Motor neuron (in vitro differentiated cells): ENCODE measurements around the gene TBXAS1. TPM values are rescaled to one million over a fixed set of nuclear protein-coding genes. Genes with fewer than 3 reads are reported as not detected.

Experiments
- ATAC-seq, 8 experiments: fragments of 200-7000 bp; cut with Tn5 transposase; replicated peaks in 6 of 8; 2 replicates each; pipeline ENCODE4 v1.8.0; 2021; ENCODE audit warnings: mild to moderate bottlenecking in 8 of 8, moderate library complexity in 8 of 8
- H3K27ac ChIP-seq, 2 donors: fragments of 250-450 bp; sonication (Bioruptor Pico); 2 replicates each; pipeline ENCODE4 v1.9.0; 2021; ENCODE audit warnings: antibody characterized with exemption in 2 of 2, mild to moderate bottlenecking in 2 of 2, moderate library complexity in 1 of 2
- H3K4me1 ChIP-seq, 2 donors: fragments of 250-450 bp; sonication (Bioruptor Pico); replicated peaks in 1 of 2; 2 replicates each; pipeline ENCODE4 v1.6.1; 2021; ENCODE audit warnings: antibody characterized with exemption in 2 of 2, mild to moderate bottlenecking in 2 of 2, moderate library complexity in 1 of 2
- H3K4me3 ChIP-seq, 5 donors: fragments of 250-450 bp; sonication (Bioruptor Pico); 2 replicates each; pipeline ENCODE4 v1.9.0; 2021; ENCODE audit warnings: antibody characterized with exemption in 5 of 5, mild to moderate bottlenecking in 5 of 5, moderate library complexity in 4 of 5
- WGBS, 10 experiments: fragments of 450-650 bp; shearing (Covaris generic); methylation state at CpG; one replicate each; pipeline ENCODE4 v1.0.0; 2022; 5-methylcytosine and 5-hydroxymethylcytosine counted together
- in situ Hi-C, 9 experiments: fragments of 400-800 bp; cut with MboI; loops; one replicate each; pipeline ENCODE4 v1.15.0; 2021; ENCODE audit warnings: low sequenced_read_pairs in 9 of 9, low pct_unique_long_range_greater_than_20kb in 2 of 9; ENCODE audit not compliant: unreplicated experiment in 9 of 9
- total RNA-seq, 8 experiments: library from RNA; unstranded; fragments of 300-600 nt; gene quantifications; 2 replicates each; pipeline versions ENCODE4 v1.2.3 to v1.2.4, GENCODE V29; 2022

Gene TBXAS1
- total RNA-seq, 8 experiments from 2014 or later, result 0.31 to 2.5 (median 0.46) TPM

- no peak overlapping the region for H3K4me3 ChIP-seq
- ATAC-seq, result peak in 2 of 8 experiments; percentile 33 to 40
- no peaks in the 10 kb centered on the region for H3K4me1 ChIP-seq
- no peak overlapping the region for H3K27ac ChIP-seq
- WGBS, 10 experiments, result 12 to 75% (median 62%) methylated on average over 1 to 5 of the region's 11 CpGs; no CpG with 5 or more reads in 5 of the 10 experiments
- in situ Hi-C loops, result loop anchor here in 6 of 9 experiments (25.0 kb wide), 4 partner anchors 382 to 582 kb away; partner anchors contain the start of gene KLRG2 (in 1 of the 6)
Measured at GRCh38 chr7:140019172-140019571, 190.1 kb downstream of the TBXAS1 start.

DNA sequence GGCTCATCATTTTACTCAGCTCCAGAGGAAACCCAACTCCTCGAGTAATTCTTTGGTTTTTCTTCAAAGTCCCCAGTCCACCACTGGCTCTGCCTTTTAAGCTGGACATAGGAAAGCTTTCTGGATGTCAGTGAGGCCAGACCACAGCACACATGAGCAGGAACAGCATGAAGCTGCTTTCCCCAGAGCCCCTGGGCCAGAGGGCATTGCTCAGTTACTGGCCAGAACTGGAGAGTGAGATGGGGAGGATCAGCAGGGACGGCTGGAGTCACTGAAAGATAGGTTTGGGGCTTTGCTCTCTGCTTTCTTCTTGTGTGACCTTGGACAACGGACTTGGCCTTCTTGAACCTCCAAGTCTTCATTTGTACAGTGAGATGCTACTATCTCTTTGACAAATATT, 190.5 kb downstream of the TBXAS1 start:
- no peak overlapping the region for H3K4me3 ChIP-seq
- no peak for ATAC-seq
- H3K27ac ChIP-seq, result no peak overlapping the region
- H3K4me1 ChIP-seq, result no peaks in the 10 kb centered on the region
- in situ Hi-C loops, result loop anchor here in 6 of 9 experiments (25.0 kb wide), 4 partner anchors 382 to 582 kb away; partner anchors contain the start of gene KLRG2 (in 1 of the 6)
- 67 to 90% (median 85%) methylated on average over 1 to 3 of the region's 3 CpGs; no CpG with 5 or more reads in 4 of the 10 experiments for WGBS, 10 experiments

- in situ Hi-C loops, result loop anchor here in 6 of 9 experiments (25.0 kb wide), 4 partner anchors 384 to 584 kb away; partner anchors contain the start of gene KLRG2 (in 1 of the 6)
- 90 to 100% (median 95%) methylated on average over 2 to 4 of the region's 8 CpGs; no CpG with 5 or more reads in 6 of the 10 experiments for WGBS, 10 experiments
- no peak for ATAC-seq
- H3K27ac ChIP-seq, result no peak overlapping the region
- no peaks in the 10 kb centered on the region for H3K4me1 ChIP-seq
- H3K4me3 ChIP-seq, result no peak overlapping the region
Measured at GRCh38 chr7:140021603-140022002, 192.5 kb downstream of the TBXAS1 start.

- H3K4me1 ChIP-seq, result no peaks in the 10 kb centered on the region
- H3K27ac ChIP-seq, result no peak overlapping the region
- WGBS, 10 experiments, result 75 to 95% (median 78%) methylated on average over 1 to 4 of the region's 7 CpGs; no CpG with 5 or more reads in 7 of the 10 experiments
- ATAC-seq, result no peak
- H3K4me3 ChIP-seq, result no peak overlapping the region
- in situ Hi-C loops, result loop anchor here in 6 of 9 experiments (25.0 kb wide), 4 partner anchors 385 to 585 kb away; partner anchors contain the start of gene KLRG2 (in 1 of the 6)
Measured at GRCh38 chr7:140022582-140023211, 193.6 kb downstream of the TBXAS1 start.

GRCh38 chr7:140023728-140024127, 194.7 kb downstream of the TBXAS1 start:
- ATAC-seq, result no peak
- Histone ChIP-seq H3K4me3 (no peak overlapping the region), H3K4me1 (no peaks in the 10 kb centered on the region), H3K27ac (no peak overlapping the region)
- 80 to 100% (median 86%) methylated on average over 1 to 5 of the region's 6 CpGs; no CpG with 5 or more reads in 3 of the 10 experiments for WGBS, 10 experiments
- in situ Hi-C loops, result loop anchor here in 6 of 9 experiments (25.0 kb wide), 4 partner anchors 386 to 586 kb away; partner anchors contain the start of gene KLRG2 (in 1 of the 6)

GRCh38 chr7:140024585-140024984, 195.5 kb downstream of the TBXAS1 start:
- ATAC-seq, result no peak
- H3K4me1 ChIP-seq, result no peaks in the 10 kb centered on the region
- H3K27ac ChIP-seq, result no peak overlapping the region
- 80 to 100% (median 87%) methylated on average over 1 to 9 of the region's 18 CpGs; no CpG with 5 or more reads in 4 of the 10 experiments for WGBS, 10 experiments
- H3K4me3 ChIP-seq, result no peak overlapping the region
- in situ Hi-C loops, result loop anchor here in 6 of 9 experiments (25.0 kb wide), 4 partner anchors 387 to 587 kb away; partner anchors contain the start of gene KLRG2 (in 1 of the 6)

GRCh38 chr7:140025241-140025640, 196.2 kb downstream of the TBXAS1 start:
- 80 to 100% (median 97%) methylated on average over 1 to 4 of the region's 4 CpGs; no CpG with 5 or more reads in 3 of the 10 experiments for WGBS, 10 experiments
- in situ Hi-C loops, result no loop called here

GRCh38 chr7:140025814-140026433, 196.9 kb downstream of the TBXAS1 start:
- in situ Hi-C loops, result no loop called here
- no peaks in the 10 kb centered on the region for H3K4me1 ChIP-seq
- H3K27ac ChIP-seq, result no peak overlapping the region
- ATAC-seq, result no peak
- 71 to 100% (median 93%) methylated on average over 1 to 3 of the region's 12 CpGs; no CpG with 5 or more reads in 3 of the 10 experiments for WGBS, 10 experiments
- H3K4me3 ChIP-seq, result no peak overlapping the region

More at GRCh38 chr7:140025241-140025640, 196.2 kb downstream of the TBXAS1 start:
- no peak overlapping the region for H3K4me3 ChIP-seq
- H3K4me1 ChIP-seq, result no peaks in the 10 kb centered on the region
- ATAC-seq, result no peak
- H3K27ac ChIP-seq, result no peak overlapping the region

DNA sequence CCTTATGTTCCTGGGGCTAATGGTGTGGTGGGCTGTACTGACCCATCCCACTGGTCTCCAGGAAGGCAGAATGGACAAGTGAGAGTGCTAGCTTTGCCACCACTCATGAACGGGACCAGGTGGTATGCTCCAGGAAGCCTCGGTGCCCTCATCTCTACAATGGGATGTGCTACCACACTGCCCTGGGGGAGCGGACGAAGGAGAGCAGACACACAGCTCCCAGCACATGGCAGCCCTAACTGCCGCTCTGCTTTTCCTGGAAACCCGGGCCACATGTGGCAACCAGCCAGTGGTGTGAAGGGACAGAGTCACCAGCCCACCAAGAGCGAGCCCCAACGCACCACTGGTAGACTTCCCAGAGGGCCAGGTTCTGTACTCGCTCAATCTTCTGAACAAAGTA, 197.9 kb downstream of the TBXAS1 start:
- in situ Hi-C loops, result no loop called here
- no peak overlapping the region for H3K4me3 ChIP-seq
- ATAC-seq, result no peak
- no peak overlapping the region for H3K27ac ChIP-seq
- no peaks in the 10 kb centered on the region for H3K4me1 ChIP-seq
- WGBS, 10 experiments, result 89 to 100% (median 96%) methylated on average over 2 to 5 of the region's 9 CpGs; no CpG with 5 or more reads in 5 of the 10 experiments

- WGBS, 10 experiments, result 44 to 100% (median 79%) methylated on average over 1 to 7 of the region's 9 CpGs; no CpG with 5 or more reads in 3 of the 10 experiments
- Histone ChIP-seq H3K4me3 (no peak overlapping the region), H3K27ac (no peak overlapping the region), H3K4me1 (no peaks in the 10 kb centered on the region)
- ATAC-seq, result no peak
- in situ Hi-C loops, result no loop called here
Measured at GRCh38 chr7:140027858-140028257, 198.8 kb downstream of the TBXAS1 start.

- H3K4me3 ChIP-seq, result no peak overlapping the region
- in situ Hi-C loops, result no loop called here
- 63 to 100% (median 80%) methylated on average over 1 to 3 of the region's 4 CpGs; no CpG with 5 or more reads in 3 of the 10 experiments for WGBS, 10 experiments
- H3K27ac ChIP-seq, result no peak overlapping the region
- ATAC-seq, result no peak
- no peaks in the 10 kb centered on the region for H3K4me1 ChIP-seq
Measured at GRCh38 chr7:140028311-140028710, 199.2 kb downstream of the TBXAS1 start.

GRCh38 chr7:140029072-140029471, 200.0 kb downstream of the TBXAS1 start:
- H3K4me1 ChIP-seq, result no peaks in the 10 kb centered on the region
- H3K4me3 ChIP-seq, result no peak overlapping the region
- in situ Hi-C loops, result no loop called here
- WGBS, 10 experiments, result 60 to 100% (median 89%) methylated on average over 1 of the region's 1 CpG; no CpG with 5 or more reads in 3 of the 10 experiments
- ATAC-seq, result no peak
- H3K27ac ChIP-seq, result no peak overlapping the region

DNA sequence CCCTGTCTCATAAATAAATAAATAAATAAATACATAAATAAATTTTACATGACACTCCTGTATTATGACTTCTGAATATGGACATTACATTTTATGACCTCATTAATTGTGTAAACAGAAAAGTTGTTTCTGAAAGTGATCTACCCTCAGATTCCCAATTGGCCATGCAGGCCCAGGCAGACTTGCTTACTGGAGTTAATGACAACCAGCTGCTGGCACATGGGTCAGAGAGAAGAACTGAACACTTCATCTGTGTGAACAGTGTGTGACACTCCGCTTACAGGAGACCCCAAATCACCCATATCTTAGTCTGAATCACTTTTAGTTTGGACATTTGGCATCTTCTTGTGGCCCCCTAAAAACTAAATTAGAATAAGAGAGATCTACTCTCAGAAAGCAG, 202.3 kb downstream of the TBXAS1 start:
- peak in 1 of 8 experiments; percentile 28 for ATAC-seq
- H3K4me3 ChIP-seq, result no peak overlapping the region
- H3K27ac ChIP-seq, result no peak overlapping the region
- 0 to 100% (median 92%) methylated on average over 1 of the region's 1 CpG; no CpG with 5 or more reads in 4 of the 10 experiments for WGBS, 10 experiments
- H3K4me1 ChIP-seq, result no peaks in the 10 kb centered on the region
- in situ Hi-C loops, result no loop called here
